ENCODE data around the gene OR1J1. TPM values are rescaled to one million over a fixed set of nuclear protein-coding genes. Genes with fewer than 3 reads are reported as not detected.

The OR1J1 gene
- total RNA-seq (ENCODE audit: low replicate concordance), result not detected in 2 replicates

GRCh38 chr9:122477826-122478225 lies at the start of gene OR1J1:
Gene OR1J1, minus strand, starts transcription at chr9:122477926. Its CDS starts 0 bp downstream, at chr9:122477926.
- Mint-ChIP-seq H3K27ac (no peak within 1 kb of the TSS), H3K27me3 (ENCODE audit: insufficient read depth, low read depth) (peaks cover 9% of the 10 kb centered on the region), H3K9me3 (no peaks in the 10 kb centered on the region), H3K4me1 (no peaks in the 10 kb centered on the region), H3K36me3 (no peaks in the 10 kb centered on the region), H3K4me3 (no peak within 1 kb of the TSS)
- Histone ChIP-seq H3F3A (ENCODE audit: low read depth) (no peaks in the 10 kb centered on the region), H3K4me2 (no peak within 1 kb of the TSS), H3K4me1 (no peaks in the 10 kb centered on the region), H3K9ac (no peak within 1 kb of the TSS), H2AFZ (replicated peaks) (no peak within 1 kb of the TSS), H3K9me3 (ENCODE audit: low read depth) (no peaks in the 10 kb centered on the region), H3K4me3 (no peak within 1 kb of the TSS), H4K20me1 (ENCODE audit: low read depth) (no peaks in the 10 kb centered on the region), H3K79me2 (ENCODE audit: low read depth) (no peaks in the 10 kb centered on the region), H3K27ac (no peak within 1 kb of the TSS), H3K27me3 (no peaks in the 10 kb centered on the region), H3K36me3 (no peaks in the 10 kb centered on the region)
- DNase-seq (ENCODE audit: low spot score), result no peak
- TF ChIP-seq CTCF (IDR thresholded peaks at IDR 0.05), result no peak
- no peak for TF ChIP-seq EZH2phosphoT487 (IDR thresholded peaks at IDR 0.05)
- no peak for TF ChIP-seq EZH2 (IDR thresholded peaks at IDR 0.05)

GRCh38 chr9:122527193-122527592 lies 49.5 kb upstream of the OR1J1 start, which contains the start of gene OR1N1:
Gene OR1N1, minus strand, starts transcription at chr9:122527293. Its CDS starts 0 bp downstream, at chr9:122527293.
- Histone ChIP-seq H3F3A (ENCODE audit: low read depth) (no peaks in the 10 kb centered on the region), H4K20me1 (ENCODE audit: low read depth) (no peaks in the 10 kb centered on the region), H3K27ac (no peak within 1 kb of the TSS), H3K9me3 (ENCODE audit: low read depth) (peaks cover 14% of the 10 kb centered on the region), H3K4me1 (no peaks in the 10 kb centered on the region), H3K27me3 (no peaks in the 10 kb centered on the region), H2AFZ (replicated peaks) (no peak within 1 kb of the TSS), H3K9ac (no peak within 1 kb of the TSS), H3K36me3 (no peaks in the 10 kb centered on the region), H3K4me3 (no peak within 1 kb of the TSS), H3K4me2 (no peak within 1 kb of the TSS), H3K79me2 (ENCODE audit: low read depth) (no peaks in the 10 kb centered on the region)
- H3K9me3 Mint-ChIP-seq, result no peaks in the 10 kb centered on the region
- no peak for DNase-seq (ENCODE audit: low spot score)
- peaks cover 9% of the 10 kb centered on the region for H3K27me3 Mint-ChIP-seq (ENCODE audit: insufficient read depth, low read depth)
- no peak for TF ChIP-seq CTCF (IDR thresholded peaks at IDR 0.05)
- no peak for TF ChIP-seq EZH2phosphoT487 (IDR thresholded peaks at IDR 0.05)
- TF ChIP-seq EZH2 (IDR thresholded peaks at IDR 0.05), result no peak
- no peak within 1 kb of the TSS for H3K4me3 Mint-ChIP-seq
- no peaks in the 10 kb centered on the region for H3K4me1 Mint-ChIP-seq
- H3K36me3 Mint-ChIP-seq, result no peaks in the 10 kb centered on the region
- H3K27ac Mint-ChIP-seq, result no peak within 1 kb of the TSS

GRCh38 chr9:122526602-122527001 lies 48.9 kb upstream of the OR1J1 start:
- H3K27me3 ChIP-seq, result no peaks in the 10 kb centered on the region
- H4K20me1 ChIP-seq (ENCODE audit: low read depth), result no peaks in the 10 kb centered on the region
- no peaks in the 10 kb centered on the region for H3K9me3 Mint-ChIP-seq
- no peak overlapping the region for H3K27ac ChIP-seq
- TF ChIP-seq EZH2 (IDR thresholded peaks at IDR 0.05), result no peak
- TF ChIP-seq EZH2phosphoT487 (IDR thresholded peaks at IDR 0.05), result no peak
- TF ChIP-seq CTCF (IDR thresholded peaks at IDR 0.05), result no peak
- H3K4me1 Mint-ChIP-seq, result no peaks in the 10 kb centered on the region
- H3K9me3 ChIP-seq (ENCODE audit: low read depth), result peaks cover 14% of the 10 kb centered on the region
- no peak overlapping the region for H3K4me3 ChIP-seq
- no peaks in the 10 kb centered on the region for H3K79me2 ChIP-seq (ENCODE audit: low read depth)
- H3K36me3 ChIP-seq, result no peaks in the 10 kb centered on the region
- H3K27me3 Mint-ChIP-seq (ENCODE audit: insufficient read depth, low read depth), result peaks cover 9% of the 10 kb centered on the region
- H3K4me2 ChIP-seq, result no peak overlapping the region
- H3K9ac ChIP-seq, result no peak overlapping the region
- no peak overlapping the region for H2AFZ ChIP-seq (replicated peaks)
- DNase-seq (ENCODE audit: low spot score), result no peak
- H3K27ac Mint-ChIP-seq, result no peak overlapping the region
- H3K4me3 Mint-ChIP-seq, result no peak overlapping the region
- no peaks in the 10 kb centered on the region for H3K4me1 ChIP-seq
- H3F3A ChIP-seq (ENCODE audit: low read depth), result no peaks in the 10 kb centered on the region
- no peaks in the 10 kb centered on the region for H3K36me3 Mint-ChIP-seq
